Umbilical cord (tissue), 2 donors: ENCODE measurements around the gene APBB1. TPM values are rescaled to one million over a fixed set of nuclear protein-coding genes. Genes with fewer than 3 reads are reported as not detected.

Experiments
- DNase-seq: peaks from one replicate; pipeline ENCODE4 v3.0.0-alpha.2; 2015; ENCODE audit warnings: low spot score
- total RNA-seq: library from RNA; depleted of rRNA; stranded (reverse); fragments of >200 nt; gene quantifications from one replicate; pipeline ENCODE4 v1.2.3, GENCODE V29; 2014; ENCODE audit warnings: low replicate concordance; ENCODE audit not compliant: insufficient read depth

APBB1 gene
- total RNA-seq, 1 donor from 2014 or later = 28.9 TPM

DNA sequence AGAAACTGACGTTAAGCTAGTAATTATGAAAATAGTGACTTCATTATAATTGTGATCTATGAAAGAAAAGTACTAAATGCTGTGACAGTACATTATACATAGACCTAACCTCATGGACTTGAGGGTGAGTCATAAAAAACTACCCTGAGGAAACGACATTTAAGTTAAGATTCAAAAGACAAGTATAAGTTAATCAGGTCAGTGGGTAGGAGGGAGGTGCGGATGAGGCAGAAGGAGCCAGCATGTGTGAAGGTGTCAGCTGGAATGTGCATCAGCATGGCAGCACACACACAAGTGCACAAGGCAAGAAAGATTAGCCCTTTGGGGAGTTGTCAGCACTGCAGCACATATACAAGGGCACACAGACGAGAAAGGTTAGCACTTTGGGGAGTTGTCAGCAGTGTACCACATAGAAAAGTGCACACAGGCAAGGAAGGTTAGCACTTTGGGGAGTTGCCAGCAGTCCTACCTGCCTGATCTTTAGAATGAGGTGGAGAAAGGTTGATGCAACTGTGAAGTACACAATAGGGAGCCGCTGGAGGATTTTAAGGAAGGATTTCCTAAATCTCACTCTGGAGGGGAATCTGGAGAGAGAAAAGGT lies 67.0 kb downstream of the APBB1 start:
- no peak for DNase-seq

DNA sequence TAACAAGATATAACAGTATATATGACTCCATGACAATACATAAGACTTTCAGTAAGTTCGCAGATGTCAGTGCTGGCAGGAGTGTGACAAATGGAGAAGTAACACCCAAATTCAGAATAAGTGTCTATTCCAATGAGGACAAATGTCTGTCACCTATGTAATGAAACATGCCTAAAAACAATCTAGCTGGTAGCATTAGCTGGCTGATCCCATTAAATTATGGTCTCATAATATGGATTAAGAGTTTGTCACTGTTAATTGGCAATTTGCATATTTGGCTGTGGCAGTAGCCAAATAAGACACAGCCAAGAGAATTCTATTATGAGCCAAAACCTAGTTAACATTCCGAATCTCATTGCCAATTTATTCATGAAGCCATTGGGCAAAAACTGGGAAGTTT lies 68.4 kb downstream of the APBB1 start:
- no peak for DNase-seq

DNA sequence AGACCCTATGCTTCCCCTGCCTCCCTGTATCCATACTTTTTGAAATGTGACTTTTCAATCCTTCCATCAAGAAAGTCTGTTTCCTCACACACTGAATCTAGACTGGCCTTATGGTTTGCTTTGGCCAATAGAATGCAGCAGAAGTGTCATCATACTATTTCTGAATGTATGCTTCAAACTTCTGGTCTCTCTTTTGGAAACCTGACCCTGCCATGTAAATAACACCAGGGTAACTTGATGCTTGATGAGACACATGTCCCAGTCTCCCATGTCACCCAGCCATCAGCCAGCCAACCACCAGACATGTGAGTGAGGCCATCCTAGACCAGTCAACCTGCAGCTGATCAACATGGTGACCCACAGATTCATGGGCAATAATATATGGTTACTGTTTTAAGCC lies 68.9 kb downstream of the APBB1 start:
- no peak for DNase-seq

DNA sequence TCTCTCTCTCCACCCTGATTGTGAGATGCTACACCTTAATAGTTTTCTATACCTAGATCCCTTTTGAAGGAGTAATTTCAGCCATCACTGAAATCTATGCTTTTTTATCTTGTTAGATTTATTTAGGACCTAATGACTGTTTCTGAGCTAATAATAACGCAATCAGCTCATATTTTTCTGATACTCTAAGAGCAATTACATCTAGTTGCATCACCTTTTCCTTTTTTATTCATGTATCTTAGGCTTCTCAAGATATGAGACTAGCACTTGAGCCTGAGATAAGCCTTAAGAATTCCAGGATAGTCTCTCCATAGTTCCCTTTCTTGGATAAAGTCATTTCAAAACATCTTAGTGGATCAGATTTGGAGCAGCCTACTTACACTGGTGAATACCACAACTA lies 73.5 kb downstream of the APBB1 start:
- DNase-seq = peak; percentile 59

Other genes starting within 250 kb of the APBB1 start
- gene OR52B2, start 248.8 kb downstream of the APBB1 start, total RNA-seq = not detected
- not detected for gene OR52W1, start 219.9 kb downstream of the APBB1 start, total RNA-seq
- gene C11orf42, start 213.5 kb downstream of the APBB1 start, total RNA-seq = not detected
- 11.6 TPM for gene FHIP1B, start 184.5 kb downstream of the APBB1 start, total RNA-seq
- not detected for gene CNGA4, start 180.0 kb downstream of the APBB1 start, total RNA-seq
- not detected for gene CCKBR, start 159.3 kb downstream of the APBB1 start, total RNA-seq
- gene CAVIN3, start 98.6 kb downstream of the APBB1 start, total RNA-seq = 177 TPM
- gene SMPD1, start 28.6 kb downstream of the APBB1 start, total RNA-seq = 18.1 TPM
- gene HPX, start 21.9 kb upstream of the APBB1 start, total RNA-seq = 3.4 TPM
- gene TRIM3, start 54.8 kb upstream of the APBB1 start, total RNA-seq = 49.8 TPM
- 33.2 TPM for gene ARFIP2, start 62.2 kb upstream of the APBB1 start, total RNA-seq
- gene TIMM10B, start 62.4 kb upstream of the APBB1 start, total RNA-seq = 26.7 TPM
- 9.1 TPM for gene DNHD1, start 78.2 kb upstream of the APBB1 start, total RNA-seq
- gene RRP8, start 184.5 kb upstream of the APBB1 start, total RNA-seq = 10.6 TPM
- gene ILK, start 184.7 kb upstream of the APBB1 start, total RNA-seq = 296 TPM
- gene TAF10, start 193.1 kb upstream of the APBB1 start, total RNA-seq = 15.4 TPM
- gene TPP1, start 200.3 kb upstream of the APBB1 start, total RNA-seq = 59.7 TPM
- 37.6 TPM for gene DCHS1, start 236.7 kb upstream of the APBB1 start, total RNA-seq